ENCODE results near the gene ANTXR1. TPM values are rescaled to one million over a fixed set of nuclear protein-coding genes. Genes with fewer than 3 reads are reported as not detected.

ANTXR1 gene
- total RNA-seq, 1 experiment from 2014 or later = 37.3 TPM

- Mint-ChIP-seq H3K27me3 (ENCODE audit: low read depth) (no peaks in the 10 kb centered on the region), H3K4me3 (no peak overlapping the region), H3K4me1 (peaks cover 8 to 9% of the 10 kb centered on the region in 2 experiments), H3K9me3 (no peaks in the 10 kb centered on the region), H3K36me3 (ENCODE audit: insufficient read depth in 1 of 3, low read depth in 3 of 3) (peaks cover 4 to 17% (median 5%) of the 10 kb centered on the region in 3 experiments; a peak in 2 of 7 replicates), H3K27ac (no peak overlapping the region)
- H3K23ac ChIP-seq (ENCODE audit: insufficient read length, low read depth, low read length) = no peak overlapping the region
- no peak for TF ChIP-seq CTCF (conservative IDR thresholded peaks at IDR 0.05)
- H3K56ac ChIP-seq (ENCODE audit: insufficient read length, low read depth, low read length) = no peak overlapping the region
- no peak overlapping the region for H3K18ac ChIP-seq (ENCODE audit: insufficient read length, low read depth, low read length)
- H3K9ac ChIP-seq (ENCODE audit: extremely low read depth, insufficient read length, low read length) = no peak overlapping the region
- H2BK12ac ChIP-seq (ENCODE audit: insufficient read length, low read depth, low read length) = no peak overlapping the region
- H2BK15ac ChIP-seq (ENCODE audit: low read depth, low read length) = no peak overlapping the region
- no peak overlapping the region for H2BK20ac ChIP-seq (ENCODE audit: low read depth, low read length, poor library complexity, severe bottlenecking)
- H3K4me1 ChIP-seq (ENCODE audit: insufficient read depth, low read length) = no peaks in the 10 kb centered on the region; the same call in 1 of the 2 replicates
- H2BK5ac ChIP-seq (ENCODE audit: insufficient read length, low read length) = no peak overlapping the region
- H3K27ac ChIP-seq (ENCODE audit: insufficient read length, low read depth, low read length) = no peak overlapping the region
- no peak overlapping the region for H2AFZ ChIP-seq (ENCODE audit: low read length)
- H4K20me1 ChIP-seq (ENCODE audit: control insufficient read depth, insufficient read depth, insufficient read length) = no peaks in the 10 kb centered on the region
- H4K91ac ChIP-seq (ENCODE audit: insufficient read length, low read depth, low read length) = no peak overlapping the region
- no peak overlapping the region for H3T11ph ChIP-seq (ENCODE audit: low read length)
- no peaks in the 10 kb centered on the region for H3K27me3 ChIP-seq (ENCODE audit: insufficient read depth, low read length)
- no peak overlapping the region for H2BK120ac ChIP-seq (ENCODE audit: low read depth, low read length, poor library complexity, severe bottlenecking)
- H3K4me2 ChIP-seq (ENCODE audit: insufficient read depth, insufficient read length, low read length) = no peak overlapping the region
- no CpG with 5 or more reads among the region's 4 CpGs for WGBS (ENCODE audit: extremely low coverage, insufficient read length, low lambda C conversion rate)
- H3K14ac ChIP-seq (ENCODE audit: insufficient read depth, low read length) = no peak overlapping the region
- no peak overlapping the region for H4K5ac ChIP-seq (ENCODE audit: insufficient read length, low read depth, low read length)
- no peak for DNase-seq
- H3K9me3 ChIP-seq (ENCODE audit: control insufficient read depth, low read depth, low read length) = no peaks in the 10 kb centered on the region
- no peaks in the 10 kb centered on the region for H3K23me2 ChIP-seq (ENCODE audit: insufficient read length, low read depth, low read length, poor library complexity, severe bottlenecking)
- no peak overlapping the region for H2AK5ac ChIP-seq (ENCODE audit: insufficient read length, low read length)
- H3K79me2 ChIP-seq (ENCODE audit: insufficient read depth, low read length) = no peaks in the 10 kb centered on the region
- no peaks in the 10 kb centered on the region for H3K79me1 ChIP-seq (ENCODE audit: insufficient read depth, low read depth, low read length, poor library complexity, severe bottlenecking)
- H3K4ac ChIP-seq (ENCODE audit: low read depth, low read length) = no peak overlapping the region
- no peak overlapping the region for H4K8ac ChIP-seq (replicated peaks; ENCODE audit: insufficient read length, low read depth, low read length)
These were observed 109.3 kb downstream of the ANTXR1 start for GRCh38 chr2:69122271-69122670.
